ENCODE measurements around the gene ACTR8. TPM values are rescaled to one million over a fixed set of nuclear protein-coding genes. Genes with fewer than 3 reads are reported as not detected.

Gene ACTR8
- total RNA-seq, 1 experiment from 2014 or later, result 13.3 TPM

DNA sequence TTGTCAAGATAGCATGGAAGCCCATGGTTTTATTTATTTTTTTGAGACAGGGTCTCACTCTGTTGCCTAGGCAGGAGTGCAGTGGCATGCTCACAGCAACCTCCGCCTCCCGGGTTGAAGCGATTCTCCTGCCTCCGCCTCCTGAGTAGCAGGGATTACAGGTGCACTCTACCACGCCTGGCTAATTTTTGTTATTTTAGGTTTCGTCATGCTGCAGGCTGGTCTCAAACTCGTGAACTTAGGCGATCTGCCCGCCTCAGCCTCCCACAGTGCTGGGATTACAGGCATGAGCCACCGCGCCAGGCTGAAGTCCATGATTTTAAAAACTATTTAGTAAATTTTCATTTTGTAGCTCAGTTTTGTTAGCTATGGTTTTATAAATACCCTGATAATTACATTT lies 2.7 kb upstream of the ACTR8 start:
- Histone ChIP-seq H3K4me3 (no peak overlapping the region), H3K27me3 (no peaks in the 10 kb centered on the region), H3K9me3 (no peaks in the 10 kb centered on the region), H3K36me3 (peaks cover 4% of the 10 kb centered on the region)
- DNase-seq, result no peak

DNA sequence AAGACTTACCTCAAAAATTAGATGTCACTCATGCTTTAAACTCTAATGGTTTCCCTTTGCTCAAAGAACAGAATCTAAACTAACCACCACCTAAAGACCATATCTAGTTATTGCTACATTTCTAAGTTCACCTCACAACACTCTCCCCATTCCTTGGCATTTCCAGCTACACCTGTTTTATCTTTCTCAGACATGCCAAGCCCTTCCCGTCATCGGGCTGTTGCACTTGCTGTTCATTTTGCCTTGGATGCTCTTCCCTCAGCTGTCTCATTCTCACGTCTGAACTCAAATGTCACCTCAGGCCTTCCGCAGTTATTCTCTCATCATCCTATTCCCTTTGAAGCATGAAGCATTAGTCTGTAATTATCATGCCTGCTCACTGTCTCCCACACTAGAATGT lies 1.1 kb upstream of the ACTR8 start:
- Histone ChIP-seq H3K27me3 (no peaks in the 10 kb centered on the region), H3K36me3 (peaks cover 13% of the 10 kb centered on the region), H3K9me3 (no peaks in the 10 kb centered on the region), H3K4me3 (no peak overlapping the region)
- no peak for DNase-seq

DNA sequence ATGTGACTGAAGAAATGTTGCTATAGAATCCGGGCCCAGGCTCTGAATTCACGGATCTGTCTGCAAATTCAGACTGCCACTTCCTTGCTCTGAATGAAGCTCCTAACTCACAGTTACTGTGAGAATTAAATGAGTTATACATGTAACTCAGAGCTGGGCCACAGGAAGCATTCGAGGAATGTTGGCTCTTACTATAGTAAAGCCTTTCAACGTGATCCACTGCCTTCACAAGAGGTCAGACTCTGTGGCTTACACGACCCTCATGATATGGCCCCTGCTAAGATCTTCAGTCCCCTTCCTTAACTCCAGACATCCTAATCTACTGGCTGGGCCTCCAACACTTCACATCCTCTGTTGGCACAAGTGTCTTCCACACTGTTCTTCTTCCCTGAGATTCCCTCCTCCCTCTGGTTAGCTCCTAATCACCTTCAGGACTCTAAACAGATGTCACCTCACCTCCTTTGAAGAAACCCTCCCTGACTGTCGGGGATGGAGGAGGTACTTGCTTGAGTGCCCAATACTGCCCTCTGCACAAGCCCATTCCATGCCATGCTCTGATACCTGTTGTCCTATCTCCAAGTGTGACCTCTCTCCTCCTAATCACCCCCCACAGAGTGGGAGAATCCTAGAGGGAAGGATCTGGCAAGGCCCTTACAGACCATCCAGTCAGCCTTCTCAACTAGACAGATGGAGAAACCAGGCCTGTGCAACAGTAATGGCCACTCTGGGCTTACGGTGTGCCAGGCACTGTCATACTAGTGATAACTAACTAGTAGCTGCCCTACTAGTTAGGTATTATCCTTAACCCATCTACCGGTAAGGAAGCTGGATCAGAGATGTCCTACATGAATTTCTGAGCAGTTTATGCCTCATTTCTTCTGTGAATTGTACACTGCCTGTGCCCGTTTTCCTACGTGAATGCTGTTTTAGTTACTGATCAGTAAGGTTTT lies 1.3 kb downstream of the ACTR8 start:
- peak overlapping the region; percentile 84 for H3K4me3 ChIP-seq
- no peaks in the 10 kb centered on the region for H3K27me3 ChIP-seq
- H3K36me3 ChIP-seq, result peaks cover 25% of the 10 kb centered on the region
- no peaks in the 10 kb centered on the region for H3K9me3 ChIP-seq
- DNase-seq, result no peak

DNA sequence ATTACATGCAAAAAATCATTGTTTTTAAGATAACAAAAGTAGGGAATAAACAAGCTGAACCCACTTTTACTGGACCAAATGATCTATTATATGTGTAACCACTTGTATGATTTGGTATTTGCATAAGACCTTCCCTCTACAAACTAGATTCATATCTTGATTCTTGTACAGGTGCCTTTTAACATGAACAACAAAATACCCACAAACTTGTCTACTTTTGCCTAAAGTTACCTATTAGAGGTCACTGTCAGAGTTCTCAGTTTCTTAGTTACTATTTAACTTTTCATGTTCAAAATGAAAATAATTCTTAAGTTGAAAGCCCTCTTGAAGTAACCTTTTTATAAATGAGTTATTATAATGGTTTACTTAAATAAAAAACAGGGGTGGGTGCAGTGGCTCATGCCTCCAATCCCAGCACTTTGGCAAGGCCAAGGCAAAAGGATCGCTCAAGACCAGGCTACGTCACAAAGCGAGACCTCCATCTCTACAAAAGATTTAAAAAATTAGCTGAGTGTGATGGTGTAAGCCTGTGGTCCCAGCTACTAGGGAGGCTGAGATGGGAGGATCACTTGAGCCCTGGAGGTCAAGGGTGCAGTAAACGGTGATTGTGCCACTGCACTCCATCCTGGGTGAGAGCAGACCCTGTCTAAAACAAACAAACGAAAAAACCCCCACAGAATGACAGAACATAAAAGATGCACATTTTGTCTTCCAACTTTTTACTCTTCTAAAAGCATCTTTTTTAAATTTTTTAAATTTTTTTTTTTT lies 16.0 kb downstream of the ACTR8 start:
- Histone ChIP-seq H3K9me3 (no peaks in the 10 kb centered on the region), H3K27me3 (no peaks in the 10 kb centered on the region), H3K4me3 (no peak overlapping the region), H3K36me3 (no peaks in the 10 kb centered on the region)
- DNase-seq, result no peak

DNA sequence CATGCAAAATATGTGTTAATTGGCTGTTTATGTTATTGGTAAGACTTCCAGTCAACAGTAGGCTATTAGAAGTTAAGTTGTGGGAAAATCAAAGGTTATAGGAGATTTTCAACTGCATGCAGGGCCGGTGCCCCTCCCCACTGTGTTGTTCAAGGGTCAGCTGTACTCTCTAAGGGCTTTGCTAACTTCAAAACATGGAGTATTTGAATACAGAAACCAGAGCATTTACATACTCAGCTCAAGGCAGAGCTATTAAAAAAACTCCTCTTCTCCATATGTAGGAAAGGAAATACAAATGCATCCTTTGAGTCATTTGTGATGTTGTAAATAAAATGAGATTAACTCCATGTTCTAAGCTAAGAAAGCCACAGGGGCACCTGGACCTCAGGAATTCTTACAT lies 18.8 kb downstream of the ACTR8 start:
- no peaks in the 10 kb centered on the region for H3K9me3 ChIP-seq
- H3K36me3 ChIP-seq, result no peaks in the 10 kb centered on the region
- H3K4me3 ChIP-seq, result no peak overlapping the region
- no peak for DNase-seq
- H3K27me3 ChIP-seq, result no peaks in the 10 kb centered on the region

DNA sequence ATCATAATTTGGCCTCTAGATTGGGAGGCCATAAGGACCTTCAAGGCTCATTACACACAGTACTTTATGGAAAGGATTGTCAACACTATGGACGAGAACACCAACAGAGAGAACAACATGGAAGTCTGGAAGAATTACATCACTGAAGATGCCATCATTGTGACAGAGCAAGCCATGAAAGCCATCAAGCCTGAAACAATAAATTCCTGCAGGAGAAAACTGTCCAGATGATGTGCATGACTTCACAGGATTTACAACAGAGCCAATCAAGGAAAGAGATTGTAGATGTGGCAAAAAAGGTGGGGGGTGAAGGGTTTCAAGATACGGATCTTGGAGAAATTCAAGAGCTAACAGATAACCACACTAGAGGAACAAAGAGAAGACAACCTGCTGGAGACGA lies 19.7 kb downstream of the ACTR8 start:
- Histone ChIP-seq H3K27me3 (no peaks in the 10 kb centered on the region), H3K36me3 (no peaks in the 10 kb centered on the region), H3K4me3 (no peak overlapping the region), H3K9me3 (no peaks in the 10 kb centered on the region)
- no peak for DNase-seq

DNA sequence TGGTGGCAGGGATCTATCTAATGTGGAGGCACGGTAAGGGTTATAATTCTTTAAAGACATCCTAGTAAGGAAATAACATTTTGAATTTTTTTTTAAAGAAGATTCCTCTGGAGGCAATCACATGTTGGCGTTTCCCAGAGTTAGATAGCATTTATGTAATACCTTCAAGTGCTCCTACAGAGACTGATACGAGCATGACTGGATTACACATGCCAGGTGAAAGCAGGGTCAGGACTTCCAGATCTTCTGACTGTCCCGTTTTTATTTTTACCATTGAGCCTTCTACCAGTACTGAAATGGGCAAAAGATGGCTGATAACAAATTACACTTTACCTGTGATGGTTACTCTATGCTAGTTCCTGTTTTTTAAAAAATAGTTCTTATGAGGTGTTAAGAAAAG lies 21.8 kb downstream of the ACTR8 start:
- Histone ChIP-seq H3K27me3 (no peaks in the 10 kb centered on the region), H3K36me3 (no peaks in the 10 kb centered on the region), H3K4me3 (no peak overlapping the region), H3K9me3 (no peaks in the 10 kb centered on the region)
- DNase-seq, result no peak

DNA sequence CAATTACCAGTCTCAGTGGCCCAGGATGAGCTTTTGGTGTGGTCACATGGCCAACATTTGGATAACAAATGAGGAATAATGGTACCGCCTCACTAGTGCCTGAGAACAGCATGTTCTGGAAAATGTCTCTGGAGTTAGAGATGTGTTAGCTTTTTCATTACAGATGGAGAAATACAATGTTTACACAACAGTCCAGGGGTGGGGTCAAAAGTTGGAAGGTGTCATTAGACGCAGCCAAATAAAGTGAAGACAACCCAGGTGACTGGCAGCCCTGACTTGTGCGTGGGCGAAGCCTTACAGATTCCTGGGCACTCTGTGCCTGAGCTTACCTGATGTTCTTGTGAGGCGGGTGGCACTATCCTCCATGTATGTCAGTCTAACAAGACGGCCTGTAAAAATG lies 22.8 kb downstream of the ACTR8 start:
- Histone ChIP-seq H3K9me3 (no peaks in the 10 kb centered on the region), H3K4me3 (no peak overlapping the region), H3K36me3 (no peaks in the 10 kb centered on the region), H3K27me3 (no peaks in the 10 kb centered on the region)
- no peak for DNase-seq

DNA sequence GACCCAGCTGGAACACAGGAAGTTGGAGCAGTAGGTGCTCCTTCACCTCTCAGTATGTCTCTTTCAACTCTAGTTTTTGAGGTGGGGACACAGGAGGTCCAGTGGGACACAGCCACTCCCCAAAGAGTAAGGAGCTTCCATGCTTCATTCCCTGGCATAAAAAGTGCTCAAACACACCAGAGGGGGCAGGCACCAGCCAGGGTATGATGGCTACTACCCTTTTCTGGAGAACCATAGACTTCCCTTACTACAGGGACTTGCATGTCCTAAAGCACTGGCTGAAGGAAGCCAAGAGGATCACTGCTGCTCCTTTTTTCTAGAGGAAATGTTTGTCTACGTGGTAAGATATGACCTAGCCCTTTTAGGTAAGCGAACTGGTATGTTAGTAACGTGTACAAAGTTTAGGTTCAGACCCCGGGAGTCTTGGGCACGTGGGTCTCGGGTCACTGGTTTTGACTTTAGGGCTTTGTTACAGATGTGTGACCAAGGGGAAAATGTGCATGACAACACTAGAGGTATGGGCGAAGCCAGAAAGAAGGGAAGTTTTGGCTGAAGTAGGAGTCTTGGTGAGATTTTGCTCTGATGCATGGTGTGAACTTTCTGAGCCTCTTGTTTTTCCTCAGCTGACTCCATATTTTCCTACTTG lies 23.7 kb downstream of the ACTR8 start:
- no peaks in the 10 kb centered on the region for H3K27me3 ChIP-seq
- no peaks in the 10 kb centered on the region for H3K9me3 ChIP-seq
- no peaks in the 10 kb centered on the region for H3K36me3 ChIP-seq
- DNase-seq, result no peak
- H3K4me3 ChIP-seq, result no peak overlapping the region

DNA sequence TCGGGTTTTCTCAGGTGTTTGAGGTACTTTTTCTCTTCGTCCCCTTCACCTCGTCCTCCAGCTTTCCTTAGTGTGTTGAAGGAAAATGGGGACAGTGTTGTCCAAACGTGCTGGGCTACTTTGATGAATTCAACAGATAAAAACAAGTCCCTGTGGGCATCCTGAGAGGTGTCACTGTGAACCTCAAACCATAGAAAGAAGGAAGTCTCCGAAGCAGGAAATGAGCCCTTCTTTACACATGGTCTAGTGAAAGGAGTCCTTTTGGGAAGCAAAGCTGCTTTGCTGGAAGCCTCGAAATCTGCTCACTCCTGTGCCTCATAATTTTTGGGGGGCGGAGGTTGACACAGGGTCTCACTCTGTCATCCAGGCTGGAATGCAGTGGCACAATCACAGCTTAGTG lies 25.0 kb downstream of the ACTR8 start:
- H3K4me3 ChIP-seq, result no peak overlapping the region
- H3K9me3 ChIP-seq, result no peaks in the 10 kb centered on the region
- H3K36me3 ChIP-seq, result no peaks in the 10 kb centered on the region
- DNase-seq, result no peak
- no peaks in the 10 kb centered on the region for H3K27me3 ChIP-seq

DNA sequence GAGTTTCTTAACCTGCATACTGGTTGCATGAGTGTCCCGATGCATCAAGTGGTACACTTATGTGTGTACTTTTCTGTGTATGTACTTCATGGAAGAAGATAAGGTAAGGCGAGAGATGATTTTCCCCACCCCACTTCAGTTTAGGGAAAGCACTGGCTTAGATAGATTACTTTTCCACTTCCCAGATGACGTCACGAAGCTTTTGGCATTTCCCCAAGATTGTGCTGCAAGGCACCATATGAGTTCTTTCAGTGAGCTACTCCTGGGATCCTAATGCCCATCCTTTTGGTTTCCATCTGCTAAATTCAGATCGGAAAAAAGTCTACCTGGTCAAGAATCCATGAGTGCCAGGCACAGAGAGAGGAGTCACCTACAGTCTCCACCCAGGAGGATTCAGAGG lies 31.1 kb downstream of the ACTR8 start:
- H3K36me3 ChIP-seq, result no peaks in the 10 kb centered on the region
- no peak overlapping the region for H3K4me3 ChIP-seq
- no peaks in the 10 kb centered on the region for H3K9me3 ChIP-seq
- no peak for DNase-seq
- no peaks in the 10 kb centered on the region for H3K27me3 ChIP-seq

DNA sequence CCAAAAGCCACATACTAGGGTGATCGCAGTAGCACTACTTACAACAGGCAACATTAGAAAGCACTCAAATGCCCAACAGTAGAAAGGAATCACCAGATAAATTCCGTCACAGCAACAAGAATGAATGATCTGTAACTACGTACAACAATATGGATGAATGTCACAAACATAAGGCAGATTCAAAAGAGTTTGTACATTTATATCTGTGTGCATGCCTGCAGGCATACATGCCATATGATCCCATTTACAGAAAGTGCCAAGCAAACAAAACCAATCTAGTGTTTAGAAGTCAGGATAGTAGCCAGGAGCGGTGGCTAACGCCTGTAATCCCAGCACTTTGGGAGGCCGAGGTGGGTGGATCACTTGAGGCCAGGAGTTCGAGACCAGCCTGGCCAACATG lies 32.0 kb downstream of the ACTR8 start:
- H3K9me3 ChIP-seq, result no peaks in the 10 kb centered on the region
- no peak for DNase-seq
- no peak overlapping the region for H3K4me3 ChIP-seq
- no peaks in the 10 kb centered on the region for H3K36me3 ChIP-seq
- no peaks in the 10 kb centered on the region for H3K27me3 ChIP-seq

DNA sequence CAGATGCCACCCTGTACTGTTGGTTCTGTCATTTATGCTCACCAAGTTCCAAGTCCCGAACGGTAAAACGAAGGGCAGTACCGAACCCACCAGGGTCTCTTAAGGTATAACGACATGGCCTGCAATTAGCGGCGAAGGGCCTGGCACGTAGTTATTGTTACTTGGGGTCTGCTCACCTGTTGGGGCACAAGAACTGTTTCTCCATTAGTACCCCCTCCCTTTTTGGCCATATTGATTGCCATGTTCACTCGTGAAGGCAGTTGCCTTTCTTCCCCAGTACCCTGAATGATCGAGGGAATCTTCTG lies 35.1 kb downstream of the ACTR8 start:
- peak overlapping the region; percentile 53 for H3K4me3 ChIP-seq
- no peaks in the 10 kb centered on the region for H3K27me3 ChIP-seq
- no peak for DNase-seq
- no peaks in the 10 kb centered on the region for H3K36me3 ChIP-seq
- H3K9me3 ChIP-seq, result no peaks in the 10 kb centered on the region

DNA sequence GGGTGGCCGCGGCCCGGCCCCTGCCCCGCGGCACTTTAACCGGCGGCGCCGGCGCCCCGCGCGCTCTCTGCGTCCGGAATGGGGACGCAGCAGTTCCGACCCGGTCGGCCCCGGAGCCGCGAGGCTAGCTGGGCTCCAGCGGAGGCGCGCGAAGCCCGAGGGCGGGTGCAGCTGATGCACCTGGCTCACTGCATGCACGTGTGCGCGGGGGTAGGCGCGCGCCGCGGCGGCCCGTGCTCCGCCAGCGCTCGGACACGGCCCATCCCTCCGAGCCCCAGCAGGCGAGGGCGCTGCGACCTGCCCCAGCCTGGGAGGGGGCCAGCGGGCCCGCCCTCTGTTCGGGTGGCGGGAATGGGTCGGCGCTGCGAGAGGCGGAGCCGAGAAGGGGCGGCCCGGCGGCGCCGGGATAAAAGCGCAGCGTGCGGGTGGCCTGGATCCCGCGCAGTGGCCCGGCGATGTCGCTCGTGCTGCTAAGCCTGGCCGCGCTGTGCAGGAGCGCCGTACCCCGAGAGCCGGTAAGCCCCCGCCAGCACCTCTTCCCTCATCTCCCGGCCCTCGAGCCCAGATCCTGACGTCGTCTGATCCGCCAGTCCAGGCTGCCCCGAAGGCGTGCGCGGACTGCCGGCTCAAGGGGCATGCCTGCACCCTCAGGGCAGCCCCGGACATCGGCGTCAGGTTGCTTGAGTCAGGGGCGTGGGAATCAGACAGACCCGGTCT lies 35.7 kb downstream of the ACTR8 start, which contains the start of the genes CHDH and IL17RB:
CHDH (minus strand) TSS at position 286 of the 717 bp plus-strand sequence. CDS start 22,411 bp downstream, outside the sequence.
IL17RB (plus strand) TSS at position 435 of the 717 bp plus-strand sequence; CDS start at position 456, 21 bp downstream.
- no peaks in the 10 kb centered on the region for H3K9me3 ChIP-seq
- H3K36me3 ChIP-seq, result no peaks in the 10 kb centered on the region
- H3K27me3 ChIP-seq, result no peaks in the 10 kb centered on the region
- H3K4me3 ChIP-seq, result peak within 1 kb of the TSS; percentile 53
- peak; percentile 64 for DNase-seq

DNA sequence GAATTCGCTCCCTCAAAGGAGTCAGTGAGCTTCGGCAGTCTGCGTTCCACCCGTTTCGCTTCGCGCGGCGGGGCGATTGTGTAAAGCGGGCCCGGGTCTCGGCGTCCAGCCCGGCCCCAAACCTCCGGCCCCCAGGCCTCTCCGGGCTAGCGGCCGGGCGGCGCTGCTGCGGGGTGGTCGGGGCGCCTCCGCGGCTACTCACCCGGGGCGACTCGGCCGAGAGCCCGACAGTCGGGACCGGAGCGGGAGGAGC lies 36.1 kb downstream of the ACTR8 start:
- peak overlapping the region; percentile 53 for H3K4me3 ChIP-seq
- H3K9me3 ChIP-seq, result no peaks in the 10 kb centered on the region
- H3K36me3 ChIP-seq, result no peaks in the 10 kb centered on the region
- DNase-seq, result no peak
- H3K27me3 ChIP-seq, result no peaks in the 10 kb centered on the region

DNA sequence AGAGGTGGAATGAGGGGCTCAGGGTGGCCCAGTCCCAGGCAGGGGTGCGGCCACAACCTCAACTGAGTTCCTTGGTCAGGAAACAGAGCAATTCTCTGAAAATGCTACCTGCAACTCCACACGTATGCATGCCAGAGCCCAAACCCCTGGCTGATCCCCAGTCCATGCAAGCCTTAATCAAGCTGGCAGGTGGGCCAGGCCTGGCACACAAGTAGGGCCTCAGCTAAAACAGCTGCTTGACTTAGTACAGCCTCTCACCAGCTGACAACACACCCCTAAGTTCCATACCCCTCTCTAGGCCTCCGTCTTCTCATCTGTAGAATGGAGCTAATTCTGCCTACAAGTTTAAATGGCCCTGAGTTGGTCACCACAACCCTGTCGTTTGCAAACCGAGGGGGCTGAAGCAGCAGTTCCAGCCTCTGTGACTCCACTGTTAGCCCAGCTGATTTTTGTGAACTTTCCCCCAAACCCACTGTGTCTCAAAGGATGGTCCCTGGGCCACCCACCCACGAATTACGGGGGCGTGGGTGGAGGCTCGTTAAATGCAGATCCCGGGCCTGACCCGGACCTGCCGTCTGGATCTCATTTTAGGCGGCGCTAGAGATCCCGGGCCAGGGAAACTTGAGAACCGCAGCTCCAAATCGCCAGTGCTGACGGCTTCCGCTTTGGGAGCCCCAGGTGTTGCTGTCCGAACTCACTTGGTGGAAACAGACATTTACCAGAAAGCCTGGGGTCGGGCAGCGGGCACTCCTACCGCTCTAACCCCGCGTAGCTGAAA lies 36.7 kb downstream of the ACTR8 start:
- H3K36me3 ChIP-seq, result no peaks in the 10 kb centered on the region
- no peaks in the 10 kb centered on the region for H3K9me3 ChIP-seq
- peak overlapping the region; percentile 53 for H3K4me3 ChIP-seq
- no peaks in the 10 kb centered on the region for H3K27me3 ChIP-seq
- DNase-seq, result peak; percentile 52

Measured in MG63 (cell line).